ENCODE measurements around the gene FAM184A. TPM values are rescaled to one million over a fixed set of nuclear protein-coding genes. Genes with fewer than 3 reads are reported as not detected.
A peak's percentile ranks its signal among the peaks of the same experiment; 100 is the strongest.

FAM184A gene
- polyA plus RNA-seq, 10 donors, result 6.5 to 16.4 (median 12.5) TPM

GRCh38 chr6:119061215-119061614 is 17.2 kb downstream of the FAM184A start:
- no peak for DNase-seq

GRCh38 chr6:119060255-119060907 is 18.1 kb downstream of the FAM184A start:
- DNase-seq, result no peak

GRCh38 chr6:119055069-119055468 is 23.4 kb downstream of the FAM184A start:
- no peak for DNase-seq

GRCh38 chr6:119052987-119053386 is 25.5 kb downstream of the FAM184A start:
- DNase-seq, result no peak

- no peak for DNase-seq
These were observed 26.1 kb downstream of the FAM184A start for GRCh38 chr6:119052292-119052889.

- DNase-seq, result no peak
These were observed 34.2 kb downstream of the FAM184A start for GRCh38 chr6:119044255-119044654.

- DNase-seq, result no peak
These were observed 34.7 kb downstream of the FAM184A start for GRCh38 chr6:119043783-119044182.

- DNase-seq, result no peak
These were observed 35.2 kb downstream of the FAM184A start for GRCh38 chr6:119043265-119043664.

GRCh38 chr6:119040636-119041035 is 37.8 kb downstream of the FAM184A start:
- no peak for DNase-seq

- DNase-seq, result no peak
These were observed 38.2 kb downstream of the FAM184A start for GRCh38 chr6:119040229-119040628.

GRCh38 chr6:119037941-119038623 is 40.4 kb downstream of the FAM184A start:
- no peak for DNase-seq

GRCh38 chr6:119037264-119037663 is 41.2 kb downstream of the FAM184A start:
- no peak for DNase-seq

GRCh38 chr6:119036081-119036480 is 42.4 kb downstream of the FAM184A start:
- DNase-seq, result peak in 1 of 3 donors; percentile 17

GRCh38 chr6:119035459-119035858 is 43.0 kb downstream of the FAM184A start:
- DNase-seq, result no peak

- DNase-seq, result peak in 2 of 3 donors; percentile 15 to 30
These were observed 43.5 kb downstream of the FAM184A start for GRCh38 chr6:119034827-119035458.

- no peak for DNase-seq
These were observed 46.0 kb downstream of the FAM184A start for GRCh38 chr6:119032428-119032827.

- DNase-seq, result no peak
These were observed 47.7 kb downstream of the FAM184A start for GRCh38 chr6:119030759-119031158.

- no peak for DNase-seq
These were observed 50.4 kb downstream of the FAM184A start for GRCh38 chr6:119028091-119028490.

GRCh38 chr6:119027465-119027864 is 51.0 kb downstream of the FAM184A start:
- no peak for DNase-seq

- no peak for DNase-seq
These were observed 51.6 kb downstream of the FAM184A start for GRCh38 chr6:119026822-119027221.

GRCh38 chr6:119025793-119026192 is 52.7 kb downstream of the FAM184A start:
- no peak for DNase-seq

- DNase-seq, result no peak
These were observed 54.4 kb downstream of the FAM184A start for GRCh38 chr6:119024111-119024510.

GRCh38 chr6:119022796-119023195 is 55.7 kb downstream of the FAM184A start:
- DNase-seq, result no peak
